ENCODE data around the gene GDF9.

Gene GDF9

DNA sequence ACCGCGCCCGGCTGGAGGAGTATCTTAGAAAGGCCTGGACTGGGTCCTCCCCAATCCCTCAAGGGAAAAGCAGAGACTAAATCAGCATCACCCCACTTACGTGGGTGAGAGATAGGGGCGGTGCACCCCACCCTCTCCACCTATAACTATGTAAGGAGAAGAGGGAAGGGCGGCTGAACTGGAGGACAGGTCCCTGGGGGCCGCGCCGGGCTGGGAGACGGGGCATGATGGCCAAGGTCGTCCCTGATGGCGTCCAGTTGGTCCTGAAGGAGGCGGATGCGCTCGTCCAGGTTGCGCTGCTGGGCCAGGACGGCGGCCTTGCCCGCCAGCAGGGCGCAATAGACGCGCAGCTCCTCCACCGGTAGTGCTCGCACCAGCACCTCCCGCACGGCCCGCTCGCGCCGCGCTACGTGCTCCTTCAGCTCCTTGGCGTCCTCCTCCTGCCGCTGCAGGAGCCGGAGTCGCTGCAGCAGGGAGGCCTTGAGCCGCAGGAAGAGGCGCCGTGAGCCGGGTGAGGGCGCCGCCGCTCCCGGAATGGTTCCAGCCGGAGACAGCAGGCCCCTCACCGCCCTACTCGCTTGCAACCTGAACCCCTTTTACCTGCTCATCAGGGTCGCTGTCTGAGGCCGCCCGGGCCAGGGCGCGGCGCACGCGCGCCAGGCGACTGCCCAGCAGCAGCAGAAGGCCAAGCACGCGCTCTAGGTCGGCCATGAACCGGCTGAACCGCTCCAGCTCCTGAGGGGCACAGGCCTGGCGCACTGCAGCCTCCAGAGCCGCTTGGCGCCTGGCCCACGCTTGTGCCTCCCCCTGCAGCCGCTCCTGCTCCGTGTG lies 43.4 kb downstream of the GDF9 start:
- DNase-seq (ENCODE audit: low read depth in 2 of 2, low spot score in 1 of 2): no peak

DNA sequence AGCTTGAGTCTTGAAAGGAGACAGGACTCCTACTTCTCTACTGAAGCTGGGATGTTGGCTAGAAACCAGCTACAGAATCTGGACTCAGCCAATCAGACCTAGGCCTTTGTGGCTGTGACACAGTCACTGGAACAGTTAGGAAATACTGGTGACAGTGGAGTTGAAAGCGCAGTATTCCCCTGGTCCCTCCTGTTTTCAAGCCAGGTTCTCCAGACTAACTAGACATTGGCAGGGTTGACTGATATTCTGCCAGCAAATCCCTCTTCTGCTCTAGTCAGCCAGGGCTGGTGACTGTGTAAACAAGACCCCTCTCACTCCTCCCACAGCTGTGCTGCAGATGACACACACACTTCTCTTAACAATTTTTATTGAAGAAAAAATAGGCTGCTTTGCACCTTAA lies 44.5 kb downstream of the GDF9 start:
- DNase-seq (ENCODE audit: low read depth in 2 of 2, low spot score in 1 of 2): no peak

DNA sequence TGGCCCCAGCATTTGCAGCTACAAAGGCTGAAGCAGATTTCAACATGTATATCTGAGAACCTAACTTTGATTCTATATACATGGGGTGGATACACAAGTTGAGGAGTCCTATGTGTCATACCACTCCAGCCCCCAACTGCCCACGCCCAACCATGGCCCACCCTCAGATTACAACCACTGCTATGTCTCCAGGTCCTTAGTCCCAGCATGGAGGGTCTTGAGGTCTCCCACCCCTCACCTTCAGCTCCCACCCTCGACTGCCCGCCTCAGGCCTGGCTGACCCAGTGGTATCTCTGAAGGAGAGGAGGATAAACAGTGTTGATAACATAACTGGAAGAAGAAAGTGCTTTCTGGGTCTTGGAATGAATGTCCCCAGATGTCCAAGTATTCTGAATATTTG lies 44.9 kb downstream of the GDF9 start:
- no peak for DNase-seq (ENCODE audit: low read depth in 2 of 2, low spot score in 1 of 2)

DNA sequence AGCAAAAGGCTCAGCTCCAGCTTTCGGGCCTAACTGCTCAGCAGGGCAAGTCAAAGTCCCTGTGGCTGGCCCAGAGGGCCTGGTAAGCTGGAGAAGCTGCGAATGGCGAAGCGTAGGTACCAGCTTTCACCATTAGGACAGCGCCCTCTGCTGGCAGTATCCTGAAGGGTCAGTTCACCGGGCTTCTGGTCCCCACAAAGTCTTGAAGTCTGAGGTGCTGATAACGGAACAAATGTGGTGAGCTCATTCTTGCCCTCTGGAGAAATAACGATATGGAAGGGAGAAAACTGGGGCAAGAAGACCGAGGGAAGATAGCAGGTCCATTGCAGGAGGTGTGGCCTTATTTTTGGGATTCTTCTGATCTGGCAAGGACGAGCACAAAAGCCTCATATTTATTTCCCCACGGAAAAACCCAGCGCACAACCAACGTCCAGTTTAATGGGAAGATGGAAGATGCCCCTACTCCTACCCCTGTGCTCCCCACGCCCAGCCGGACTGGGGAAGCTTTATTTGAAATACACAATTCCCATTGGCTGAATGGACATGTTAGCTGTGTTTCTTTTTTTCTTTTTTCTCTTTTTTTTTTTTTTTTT lies 46.0 kb downstream of the GDF9 start:
- peak; percentile 79 to 88 for DNase-seq (ENCODE audit: low read depth in 2 of 2, low spot score in 1 of 2)

DNA sequence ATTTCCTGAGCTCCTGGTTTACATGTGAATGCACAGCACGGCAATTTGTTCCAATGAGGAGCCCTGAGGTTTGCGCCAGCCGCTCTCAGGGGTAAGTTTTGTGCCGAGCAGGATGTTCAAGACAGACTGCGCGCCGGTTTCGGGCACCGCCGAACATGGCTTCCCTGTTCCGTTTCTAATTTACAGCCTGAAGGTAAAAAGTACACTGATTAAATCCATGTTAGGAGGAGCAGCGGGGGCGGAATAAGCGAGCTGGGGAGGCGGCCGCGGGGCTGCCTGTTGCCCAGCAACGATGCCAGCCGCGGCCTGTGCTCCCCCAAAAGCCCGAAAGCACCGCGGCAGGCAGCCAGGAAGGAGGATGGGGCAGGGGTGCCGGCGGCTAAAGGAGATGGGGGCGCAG lies 46.8 kb downstream of the GDF9 start:
- DNase-seq (ENCODE audit: low read depth in 2 of 2, low spot score in 1 of 2): no peak

DNA sequence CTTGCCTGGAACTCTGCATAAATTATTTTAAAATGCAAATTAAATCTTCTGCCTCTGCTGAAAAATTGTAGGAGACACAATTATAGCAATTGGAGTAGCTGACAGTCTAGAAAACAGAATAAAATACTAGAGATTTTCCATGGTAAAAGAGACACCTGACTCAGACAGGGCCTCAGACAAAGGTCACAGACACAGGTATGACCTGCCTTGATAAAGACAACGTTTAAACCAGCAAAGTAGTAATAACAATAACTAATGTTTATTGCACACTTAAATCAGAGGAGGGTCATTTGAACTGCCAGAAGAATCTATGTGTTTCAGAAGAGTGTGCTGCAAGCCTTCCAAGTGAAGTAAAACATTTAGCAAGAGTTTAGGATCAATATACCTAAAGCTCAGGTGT lies 49.3 kb downstream of the GDF9 start:
- no peak for DNase-seq (ENCODE audit: low read depth in 2 of 2, low spot score in 1 of 2)

DNA sequence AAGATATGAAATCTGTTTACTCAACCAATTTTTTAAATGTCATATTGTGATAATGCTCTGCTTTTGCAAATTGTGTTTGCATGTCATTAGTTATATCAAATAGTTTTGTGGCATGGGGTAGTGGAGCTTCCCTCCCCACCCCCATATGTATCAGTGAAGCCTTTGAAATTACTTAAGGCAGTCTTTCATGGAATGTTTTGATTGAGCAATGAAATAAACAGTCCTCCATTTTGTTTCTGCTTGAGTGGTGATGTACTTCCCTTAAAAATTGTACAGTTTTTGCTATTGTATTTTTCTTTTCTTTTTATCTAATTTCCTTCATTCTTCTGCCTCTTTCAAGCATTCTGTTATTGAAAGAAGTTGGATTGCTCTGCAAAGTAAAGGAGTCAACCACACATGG lies 49.7 kb downstream of the GDF9 start:
- no peak for DNase-seq (ENCODE audit: low read depth in 2 of 2, low spot score in 1 of 2)

DNA sequence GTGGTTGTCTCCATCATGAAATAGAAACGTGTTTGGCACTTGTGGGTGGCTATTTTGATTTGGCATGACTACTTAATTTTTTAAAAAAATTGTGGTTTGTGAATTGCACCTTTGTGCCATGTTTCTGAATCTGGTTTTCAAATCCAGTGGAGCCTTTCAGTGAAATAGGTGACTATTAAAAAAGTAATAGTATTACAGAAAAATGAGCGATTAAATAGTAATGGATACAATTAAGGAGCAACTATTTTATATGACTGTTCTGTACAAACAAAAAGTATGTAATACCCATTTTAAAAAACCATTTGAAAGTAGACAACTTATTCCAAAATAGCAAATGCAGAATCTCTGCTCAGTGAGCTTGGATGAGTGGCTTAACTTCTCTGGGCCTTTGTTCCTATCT lies 50.2 kb downstream of the GDF9 start:
- no peak for DNase-seq (ENCODE audit: low read depth in 2 of 2, low spot score in 1 of 2)

DNA sequence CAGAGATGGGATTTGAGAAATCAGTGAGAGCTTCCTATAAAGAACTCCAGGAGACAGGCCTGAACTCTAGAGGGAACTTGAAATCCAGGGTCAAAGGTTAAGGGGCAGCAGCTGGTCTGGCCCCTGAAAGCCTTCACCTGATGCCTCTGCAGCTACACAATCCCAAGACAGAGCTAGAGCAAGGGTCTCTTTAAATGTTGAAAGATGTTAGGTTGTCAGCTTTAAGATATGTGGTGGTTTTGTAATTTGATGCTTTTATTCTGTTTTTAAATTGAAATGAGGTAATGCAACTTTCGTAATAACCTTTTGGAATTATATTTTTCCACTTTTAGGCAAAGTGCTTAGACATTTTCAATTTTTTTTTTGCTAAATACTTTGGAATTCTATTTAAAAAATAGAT lies 50.8 kb downstream of the GDF9 start:
- DNase-seq (ENCODE audit: low read depth in 2 of 2, low spot score in 1 of 2): no peak

DNA sequence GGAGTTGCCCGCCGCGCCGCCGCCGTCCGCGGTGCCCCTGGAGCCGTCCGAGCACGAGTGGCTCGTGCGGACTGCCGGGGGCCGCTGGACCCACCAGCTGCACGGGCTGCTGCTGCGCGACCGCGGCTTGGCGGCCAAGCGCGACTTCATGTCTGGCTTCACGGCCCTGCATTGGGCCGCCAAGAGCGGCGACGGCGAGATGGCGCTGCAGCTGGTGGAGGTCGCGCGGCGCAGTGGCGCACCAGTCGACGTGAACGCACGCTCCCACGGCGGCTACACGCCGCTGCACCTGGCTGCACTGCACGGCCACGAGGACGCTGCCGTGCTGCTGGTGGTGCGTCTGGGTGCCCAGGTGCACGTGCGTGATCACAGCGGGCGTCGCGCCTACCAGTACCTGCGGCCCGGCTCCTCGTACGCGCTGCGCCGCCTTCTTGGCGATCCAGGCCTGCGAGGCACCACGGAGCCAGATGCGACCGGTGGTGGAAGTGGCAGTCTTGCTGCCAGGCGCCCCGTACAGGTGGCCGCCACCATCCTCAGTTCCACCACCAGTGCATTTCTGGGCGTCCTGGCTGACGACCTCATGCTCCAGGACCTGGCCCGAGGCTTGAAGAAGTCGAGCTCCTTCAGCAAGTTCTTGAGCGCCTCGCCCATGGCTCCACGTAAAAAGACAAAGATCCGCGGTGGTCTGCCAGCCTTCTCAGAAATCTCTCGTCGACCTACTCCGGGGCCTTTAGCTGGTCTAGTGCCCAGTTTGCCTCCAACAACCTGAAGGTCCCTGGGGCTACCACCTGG lies 51.6 kb downstream of the GDF9 start:
- no peak for DNase-seq (ENCODE audit: low read depth in 2 of 2, low spot score in 1 of 2)

DNA sequence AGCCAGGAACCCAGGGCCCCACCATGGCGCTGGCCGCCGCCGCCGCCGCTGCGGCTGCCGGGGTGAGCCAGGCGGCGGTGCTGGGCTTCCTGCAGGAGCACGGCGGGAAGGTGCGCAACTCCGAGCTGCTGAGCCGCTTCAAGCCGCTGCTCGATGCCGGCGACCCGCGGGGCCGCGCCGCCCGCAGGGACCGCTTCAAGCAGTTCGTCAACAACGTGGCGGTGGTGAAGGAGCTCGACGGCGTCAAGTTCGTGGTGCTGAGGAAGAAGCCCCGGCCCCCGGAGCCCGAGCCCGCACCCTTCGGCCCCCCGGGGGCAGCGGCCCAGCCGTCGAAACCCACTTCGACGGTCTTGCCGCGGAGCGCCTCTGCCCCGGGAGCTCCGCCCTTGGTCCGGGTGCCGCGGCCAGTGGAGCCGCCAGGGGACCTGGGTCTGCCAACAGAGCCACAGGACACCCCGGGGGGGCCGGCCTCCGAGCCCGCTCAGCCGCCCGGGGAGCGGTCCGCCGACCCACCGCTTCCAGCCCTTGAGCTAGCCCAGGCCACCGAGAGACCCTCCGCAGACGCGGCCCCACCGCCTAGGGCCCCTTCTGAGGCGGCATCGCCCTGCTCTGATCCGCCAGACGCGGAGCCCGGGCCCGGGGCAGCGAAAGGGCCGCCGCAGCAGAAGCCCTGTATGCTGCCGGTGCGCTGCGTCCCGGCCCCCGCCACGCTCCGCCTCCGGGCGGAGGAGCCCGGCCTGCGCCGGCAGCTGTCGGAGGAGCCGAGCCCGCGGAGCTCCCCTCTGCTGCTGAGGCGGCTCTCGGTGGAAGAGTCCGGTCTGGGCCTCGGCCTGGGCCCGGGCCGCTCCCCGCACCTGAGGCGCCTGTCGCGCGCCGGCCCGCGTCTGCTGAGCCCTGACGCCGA lies 52.4 kb downstream of the GDF9 start:
- DNase-seq (ENCODE audit: low read depth in 2 of 2, low spot score in 1 of 2): no peak

DNA sequence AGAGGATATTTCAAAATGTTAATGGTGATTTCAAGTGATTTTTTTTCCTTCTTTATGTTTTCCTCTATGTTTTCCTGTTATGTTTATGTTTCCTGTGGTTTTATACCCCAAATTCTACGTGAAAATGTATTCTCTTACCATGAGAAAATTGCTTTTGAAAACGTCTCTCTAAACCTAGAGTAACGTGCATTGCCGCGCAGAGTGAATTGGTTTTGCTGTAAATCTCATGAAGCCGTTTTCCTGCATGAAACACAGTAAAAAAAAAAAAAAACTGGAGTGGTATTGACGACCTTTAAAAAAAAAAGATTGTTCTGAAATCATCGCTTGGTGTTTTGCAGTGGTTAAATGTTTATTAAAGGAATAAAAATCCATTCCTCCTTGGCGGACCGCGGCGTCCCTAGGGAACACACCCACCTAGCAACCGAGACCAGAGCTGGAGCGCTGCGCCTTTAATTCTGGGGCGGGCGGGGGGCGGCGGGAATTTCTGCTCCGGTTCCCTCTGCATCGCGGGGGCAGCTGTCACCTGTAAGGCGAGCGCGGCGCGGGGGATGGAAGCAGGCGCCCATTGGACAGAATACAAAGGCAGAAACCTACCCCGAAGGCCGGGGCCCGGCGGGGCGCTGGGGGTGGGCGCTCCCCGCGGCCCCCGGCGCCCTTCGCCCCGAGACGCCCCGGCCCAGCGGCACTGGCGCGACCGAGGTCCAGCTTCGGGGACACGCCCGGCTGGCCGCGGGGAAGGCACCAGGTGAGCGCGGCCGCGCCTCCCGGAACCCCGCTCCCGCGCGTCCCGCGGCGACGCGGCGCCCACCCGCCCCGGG lies 53.3 kb downstream of the GDF9 start, which contains the start of gene SOWAHA:
Gene SOWAHA, plus strand, starts transcription at position 522 of the 818 bp plus-strand sequence. CDS start 320 bp downstream, outside the sequence.
- DNase-seq (ENCODE audit: low read depth in 2 of 2, low spot score in 1 of 2): no peak

DNA sequence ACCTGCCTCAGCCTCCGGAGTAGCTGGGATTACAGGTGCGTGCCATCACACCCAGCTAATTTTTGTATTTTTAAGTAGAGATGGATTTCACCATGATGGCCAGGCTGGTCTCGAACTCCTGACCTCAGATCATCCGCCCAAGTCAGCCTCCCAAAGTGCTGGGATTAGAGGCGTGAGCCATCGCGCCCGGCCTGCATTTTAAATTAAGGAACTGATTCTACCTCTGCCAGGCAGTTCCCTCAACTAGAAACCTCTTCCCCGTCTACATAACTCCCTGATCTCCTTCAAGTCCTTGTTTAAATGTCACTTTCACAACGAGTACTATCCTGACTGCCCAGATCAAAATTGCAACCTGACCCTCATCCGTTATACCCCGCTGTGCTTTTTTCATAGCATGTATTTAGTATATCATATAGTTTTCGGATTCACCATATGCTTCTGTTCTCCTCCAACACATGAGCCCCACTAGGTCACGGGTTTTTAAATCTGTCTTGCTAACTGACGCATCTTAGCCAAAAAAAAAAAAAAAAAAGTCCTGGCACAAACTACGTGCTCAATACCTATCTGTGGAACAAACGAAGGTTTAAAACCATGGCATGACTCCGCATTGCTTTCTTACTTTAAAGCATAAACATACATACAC lies 54.0 kb downstream of the GDF9 start:
- DNase-seq (ENCODE audit: low read depth in 2 of 2, low spot score in 1 of 2): no peak
